ENCODE data around the gene NOTCH3. TPM values are rescaled to one million over a fixed set of nuclear protein-coding genes. Genes with fewer than 3 reads are reported as not detected.
A peak's percentile ranks its signal among the peaks of the same experiment; 100 is the strongest.

The NOTCH3 gene
- total and polyA plus RNA-seq, 12 donors = 18.7 to 45.5 (median 31.9) TPM

- WGBS, 2 donors = 64 to 67% methylated on average over 39 of the region's 39 CpGs
- peaks cover 0 to 22% (median 7%) of the 10 kb centered on the region in 7 donors for H3K27me3 ChIP-seq
- H3K36me3 ChIP-seq = peaks cover 0 to 49% (median 0%) of the 10 kb centered on the region in 9 donors
- H3K4me1 ChIP-seq = peaks cover 0 to 13% (median 5%) of the 10 kb centered on the region in 9 donors
- DNase-seq = peak; percentile 25 to 54
- peak overlapping the region in 2 of 10 donors; percentile 17 to 20 for H3K4me3 ChIP-seq
- intact Hi-C loops (cut with DNase I) = loop anchor here in 2 of 10 donors (5.0 kb wide), 2 partner anchors 67 to 77 kb away; no protein-coding TSS in a partner anchor
- TF ChIP-seq CTCF (IDR thresholded peaks at IDR 0.05) = no peak
- peak; percentile 14 to 71 (median 51) for ATAC-seq
- no peaks in the 10 kb centered on the region for H3K9me3 ChIP-seq
- H3K27ac ChIP-seq = no peak overlapping the region
Observed at GRCh38 chr19:15180451-15181390, 20.1 kb downstream of the NOTCH3 start.

- Histone ChIP-seq H3K4me1 (peaks cover 0 to 13% (median 5%) of the 10 kb centered on the region in 9 donors), H3K4me3 (no peak overlapping the region), H3K36me3 (peaks cover 0 to 41% (median 0%) of the 10 kb centered on the region in 9 donors), H3K27ac (no peak overlapping the region), H3K9me3 (no peaks in the 10 kb centered on the region), H3K27me3 (peaks cover 0 to 22% (median 7%) of the 10 kb centered on the region in 7 donors)
- ATAC-seq (no peak), DNase-seq (no peak)
- 90% methylated on average over 33 of the region's 33 CpGs for WGBS, 2 donors
- intact Hi-C loops (cut with DNase I) = loop anchor here in 8 of 10 donors (5.0 kb wide), 2 partner anchors 74 to 379 kb away; no protein-coding TSS in a partner anchor
- no peak for TF ChIP-seq CTCF (IDR thresholded peaks at IDR 0.05)
Observed at GRCh38 chr19:15178629-15179308, 22.0 kb downstream of the NOTCH3 start.

- Histone ChIP-seq H3K27me3 (peaks cover 0 to 22% (median 7%) of the 10 kb centered on the region in 7 donors), H3K9me3 (no peaks in the 10 kb centered on the region), H3K4me3 (peak overlapping the region in 4 of 10 donors; percentile 14 to 39 (median 27)), H3K27ac (peak overlapping the region in 1 of 10 donors; percentile 40), H3K4me1 (peaks cover 0 to 13% (median 5%) of the 10 kb centered on the region in 9 donors), H3K36me3 (peaks cover 0 to 37% (median 0%) of the 10 kb centered on the region in 9 donors)
- 5 to 6% methylated on average over 89 of the region's 92 CpGs for WGBS, 2 donors
- peak; percentile 90 to 99 (median 95) for TF ChIP-seq CTCF (IDR thresholded peaks at IDR 0.05)
- ATAC-seq (peak; percentile 76 to 88 (median 83)), DNase-seq (peak; percentile 70 to 86)
- intact Hi-C loops (cut with DNase I) = loop anchor here in 9 of 10 donors (1.0 to 5.0 kb wide), 4 partner anchors 75 to 380 kb away; no protein-coding TSS in a partner anchor
Observed at GRCh38 chr19:15177269-15178116, 23.3 kb downstream of the NOTCH3 start.

All from heart right ventricle (tissue), 16 donors.